SK-N-SH treated with all-trans-retinoic acid at 6 μM for 48 hours (cell line): ENCODE results near the gene ZC3H10.

Experiments used
- ATAC-seq: fragments of 200-7000 bp; cut with Tn5 transposase; 3 replicates; pipeline ENCODE4 v1.9.1; 2020; ENCODE audit warnings: mild to moderate bottlenecking, moderate library complexity
- ARNTL ChIP-seq: fragments of 450-650 bp; formaldehyde crosslinking; IDR thresholded peaks from 2 replicates; pipeline ENCODE4 v1.5.0; 2020; ENCODE audit warnings: low read depth, mild to moderate bottlenecking, moderate library complexity, borderline replicate concordance
- GLIS3 ChIP-seq: fragments of 250-450 bp; sonication (Bioruptor Pico); IDR thresholded peaks from 2 replicates; pipeline ENCODE4 v1.5.0; 2020; ENCODE audit warnings: mild to moderate bottlenecking, moderate library complexity
- ISL1 ChIP-seq: fragments of 250-450 bp; sonication (Bioruptor Pico); IDR thresholded peaks from 2 replicates; pipeline ENCODE4 v2.1.2; 2022; ENCODE audit warnings: mild to moderate bottlenecking, moderate library complexity
- OSR1 ChIP-seq: fragments of 250-450 bp; sonication (Bioruptor Pico); IDR thresholded peaks from 2 replicates; pipeline ENCODE4 v1.8.0; 2022; ENCODE audit warnings: moderate library complexity, mild to moderate bottlenecking, inconsistent platforms
- PATZ1 ChIP-seq: fragments of 250-450 bp; sonication (Bioruptor Pico); IDR thresholded peaks from 2 replicates; pipeline ENCODE4 v1.8.0; 2020; ENCODE audit warnings: mild to moderate bottlenecking, moderate library complexity, borderline replicate concordance
- POU6F1 ChIP-seq: fragments of 250-450 bp; sonication (Bioruptor Pico); IDR thresholded peaks from 2 replicates; pipeline ENCODE4 v1.8.0; 2021; ENCODE audit warnings: low read depth, mild to moderate bottlenecking, moderate library complexity, borderline replicate concordance
- PPARA ChIP-seq: fragments of 250-450 bp; sonication (Bioruptor Pico); IDR thresholded peaks from 2 replicates; pipeline ENCODE4 v1.5.0; 2020; ENCODE audit warnings: mild to moderate bottlenecking, borderline replicate concordance
- RARB ChIP-seq: fragments of 250-450 bp; sonication (Bioruptor Pico); IDR thresholded peaks from 2 replicates; pipeline ENCODE4 v1.8.0; 2021; ENCODE audit warnings: mild to moderate bottlenecking, moderate library complexity
- SNAI2 ChIP-seq: fragments of 250-450 bp; sonication (Bioruptor Pico); IDR thresholded peaks from 2 replicates; pipeline ENCODE4 v1.5.0; 2020; ENCODE audit warnings: mild to moderate bottlenecking, moderate library complexity
- TCF4 ChIP-seq: fragments of 250-450 bp; sonication (Bioruptor Pico); IDR thresholded peaks from 2 replicates; pipeline ENCODE4 v1.8.0; 2021; ENCODE audit warnings: mild to moderate bottlenecking, moderate library complexity, borderline replicate concordance
- TOX ChIP-seq: fragments of 250-450 bp; sonication (Bioruptor Pico); IDR thresholded peaks from 2 replicates; pipeline ENCODE4 v1.8.0; 2021; ENCODE audit warnings: mild to moderate bottlenecking, moderate library complexity, borderline replicate concordance
- ZFP3 ChIP-seq: fragments of 250-450 bp; sonication (Bioruptor Pico); IDR thresholded peaks from 2 replicates; pipeline ENCODE4 v1.5.0; 2020; ENCODE audit warnings: mild to moderate bottlenecking, moderate library complexity
- ZFP30 ChIP-seq: fragments of 450-650 bp; formaldehyde crosslinking; IDR thresholded peaks from 2 replicates; pipeline ENCODE4 v1.5.0; 2022; ENCODE audit warnings: mild to moderate bottlenecking, moderate library complexity
- ZNF565 ChIP-seq: fragments of 450-650 bp; formaldehyde crosslinking; conservative IDR thresholded peaks from 2 replicates; pipeline ENCODE4 v1.5.0; 2020; ENCODE audit warnings: low read depth, mild to moderate bottlenecking, moderate library complexity
- ZNF70 ChIP-seq: fragments of 450-650 bp; formaldehyde crosslinking; IDR thresholded peaks from 2 replicates; pipeline ENCODE4 v1.5.0; 2020; ENCODE audit warnings: mild to moderate bottlenecking, moderate library complexity
- TF ChIP-seq, protein P1 (sequence below): fragments of 250-450 bp; sonication (Bioruptor Pico); IDR thresholded peaks from 2 replicates; pipeline ENCODE4 v1.5.1; 2020; ENCODE audit warnings: low read depth, mild to moderate bottlenecking, moderate library complexity
- TF ChIP-seq, protein P2 (sequence below): fragments of 250-450 bp; sonication (Bioruptor Pico); IDR thresholded peaks from 2 replicates; pipeline ENCODE4 v1.5.1; 2021; ENCODE audit warnings: mild to moderate bottlenecking, moderate library complexity
- TF ChIP-seq, protein P3 (sequence below): fragments of 250-450 bp; sonication (Bioruptor Pico); IDR thresholded peaks from 2 replicates; pipeline ENCODE4 v1.5.0; 2020; ENCODE audit warnings: mild to moderate bottlenecking, moderate library complexity

ZC3H10 gene

DNA sequence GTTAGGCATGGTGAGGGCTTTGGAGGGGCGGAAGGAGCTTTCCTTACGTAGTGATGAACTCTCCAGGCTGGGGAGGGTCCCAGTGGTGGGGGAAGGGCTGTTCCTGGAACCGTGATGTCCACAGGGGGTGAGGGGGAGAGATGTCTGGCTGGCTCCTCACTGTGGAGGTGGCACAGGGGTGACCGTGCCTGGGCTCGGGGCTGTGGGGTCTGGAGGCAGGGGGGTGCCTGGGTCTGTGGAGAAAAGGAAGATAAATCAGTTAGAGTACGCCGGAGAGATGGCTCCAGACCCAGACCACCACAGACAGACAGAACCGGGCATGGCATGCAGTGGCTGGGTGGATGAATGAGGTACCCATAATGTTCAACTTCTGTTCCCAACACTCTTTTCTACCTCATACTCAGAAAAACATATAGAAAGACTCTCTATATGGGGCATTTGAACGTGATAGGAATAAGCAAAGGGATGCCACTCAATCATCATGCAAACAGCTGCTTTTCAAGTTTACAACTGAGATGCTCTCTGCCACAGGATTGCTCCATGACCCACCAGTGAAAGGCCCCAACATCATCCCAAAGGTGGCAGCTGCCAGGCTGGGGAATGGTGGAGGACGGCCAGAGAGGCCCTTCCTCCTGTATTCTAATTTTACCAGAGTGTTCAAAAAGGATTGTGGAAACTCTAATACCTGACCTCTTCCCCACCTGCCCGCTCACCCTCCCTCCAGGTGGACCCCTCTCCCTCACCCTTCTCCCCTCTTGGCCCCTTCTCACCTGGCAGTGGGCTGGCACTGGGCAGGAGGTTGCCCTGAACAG, 45.7 kb downstream of the ZC3H10 start:
- peak; percentile 2; the same call in 2 of the 3 replicates for ATAC-seq
- TF ChIP-seq GLIS3 (CRISPR knock-in tag) (no peak), ZFP3 (no peak), ZFP30 (CRISPR knock-in tag) (no peak), TOX (CRISPR knock-in tag) (peak; percentile 38; the same call in 1 of the 2 replicates)
- TF ChIP-seq, all 23 proteins: peak for 1

- TF ChIP-seq RARB (CRISPR knock-in tag) = no peak
- no peak for TF ChIP-seq POU6F1
- TF ChIP-seq ZNF70 = no peak
- TF ChIP-seq, protein P1, sequence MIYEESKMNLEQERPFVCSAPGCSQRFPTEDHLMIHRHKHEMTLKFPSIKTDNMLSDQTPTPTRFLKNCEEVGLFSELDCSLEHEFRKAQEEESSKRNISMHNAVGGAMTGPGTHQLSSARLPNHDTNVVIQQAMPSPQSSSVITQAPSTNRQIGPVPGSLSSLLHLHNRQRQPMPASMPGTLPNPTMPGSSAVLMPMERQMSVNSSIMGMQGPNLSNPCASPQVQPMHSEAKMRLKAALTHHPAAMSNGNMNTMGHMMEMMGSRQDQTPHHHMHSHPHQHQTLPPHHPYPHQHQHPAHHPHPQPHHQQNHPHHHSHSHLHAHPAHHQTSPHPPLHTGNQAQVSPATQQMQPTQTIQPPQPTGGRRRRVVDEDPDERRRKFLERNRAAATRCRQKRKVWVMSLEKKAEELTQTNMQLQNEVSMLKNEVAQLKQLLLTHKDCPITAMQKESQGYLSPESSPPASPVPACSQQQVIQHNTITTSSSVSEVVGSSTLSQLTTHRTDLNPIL (CRISPR knock-in tag) = no peak
- TF ChIP-seq OSR1 (CRISPR knock-in tag) = no peak
- no peak for TF ChIP-seq GLIS3 (CRISPR knock-in tag)
- TF ChIP-seq, all 23 proteins: peak for 0
- peak; percentile 3; the same call in 2 of the 3 replicates for ATAC-seq
These were observed 46.3 kb downstream of the ZC3H10 start for GRCh38 chr12:56164345-56164729.

DNA sequence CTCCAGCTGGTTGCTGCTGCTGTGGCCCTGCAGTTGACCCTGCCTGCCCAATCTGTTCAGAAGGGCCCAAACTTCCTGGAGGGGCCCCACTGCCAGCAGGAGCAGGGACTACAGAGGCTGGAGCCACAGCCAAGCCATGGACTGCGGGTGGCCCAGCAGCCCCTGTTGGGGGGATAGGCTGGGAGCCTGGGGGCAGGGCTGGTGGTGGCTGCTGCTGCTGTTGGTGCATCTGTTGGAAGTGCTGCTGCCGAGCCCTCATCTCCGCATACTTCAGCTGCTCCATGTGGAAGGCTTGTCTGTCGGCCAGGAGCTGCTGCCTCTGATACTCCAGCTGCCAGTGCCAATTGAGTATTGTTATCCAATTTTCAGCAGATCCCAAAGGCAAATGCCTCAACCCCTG, 47.3 kb downstream of the ZC3H10 start:
- peak; percentile 2 for ATAC-seq
- TF ChIP-seq ARNTL (CRISPR knock-in tag) = no peak
- no peak for TF ChIP-seq GLIS3 (CRISPR knock-in tag)
- no peak for TF ChIP-seq TOX (CRISPR knock-in tag)
- TF ChIP-seq, protein P2, sequence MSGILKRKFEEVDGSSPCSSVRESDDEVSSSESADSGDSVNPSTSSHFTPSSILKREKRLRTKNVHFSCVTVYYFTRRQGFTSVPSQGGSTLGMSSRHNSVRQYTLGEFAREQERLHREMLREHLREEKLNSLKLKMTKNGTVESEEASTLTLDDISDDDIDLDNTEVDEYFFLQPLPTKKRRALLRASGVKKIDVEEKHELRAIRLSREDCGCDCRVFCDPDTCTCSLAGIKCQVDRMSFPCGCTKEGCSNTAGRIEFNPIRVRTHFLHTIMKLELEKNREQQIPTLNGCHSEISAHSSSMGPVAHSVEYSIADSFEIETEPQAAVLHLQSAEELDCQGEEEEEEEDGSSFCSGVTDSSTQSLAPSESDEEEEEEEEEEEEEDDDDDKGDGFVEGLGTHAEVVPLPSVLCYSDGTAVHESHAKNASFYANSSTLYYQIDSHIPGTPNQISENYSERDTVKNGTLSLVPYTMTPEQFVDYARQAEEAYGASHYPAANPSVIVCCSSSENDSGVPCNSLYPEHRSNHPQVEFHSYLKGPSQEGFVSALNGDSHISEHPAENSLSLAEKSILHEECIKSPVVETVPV (CRISPR knock-in tag) = no peak
- no peak for TF ChIP-seq TCF4 (CRISPR knock-in tag)
- TF ChIP-seq POU6F1 = no peak
- TF ChIP-seq, protein P3, sequence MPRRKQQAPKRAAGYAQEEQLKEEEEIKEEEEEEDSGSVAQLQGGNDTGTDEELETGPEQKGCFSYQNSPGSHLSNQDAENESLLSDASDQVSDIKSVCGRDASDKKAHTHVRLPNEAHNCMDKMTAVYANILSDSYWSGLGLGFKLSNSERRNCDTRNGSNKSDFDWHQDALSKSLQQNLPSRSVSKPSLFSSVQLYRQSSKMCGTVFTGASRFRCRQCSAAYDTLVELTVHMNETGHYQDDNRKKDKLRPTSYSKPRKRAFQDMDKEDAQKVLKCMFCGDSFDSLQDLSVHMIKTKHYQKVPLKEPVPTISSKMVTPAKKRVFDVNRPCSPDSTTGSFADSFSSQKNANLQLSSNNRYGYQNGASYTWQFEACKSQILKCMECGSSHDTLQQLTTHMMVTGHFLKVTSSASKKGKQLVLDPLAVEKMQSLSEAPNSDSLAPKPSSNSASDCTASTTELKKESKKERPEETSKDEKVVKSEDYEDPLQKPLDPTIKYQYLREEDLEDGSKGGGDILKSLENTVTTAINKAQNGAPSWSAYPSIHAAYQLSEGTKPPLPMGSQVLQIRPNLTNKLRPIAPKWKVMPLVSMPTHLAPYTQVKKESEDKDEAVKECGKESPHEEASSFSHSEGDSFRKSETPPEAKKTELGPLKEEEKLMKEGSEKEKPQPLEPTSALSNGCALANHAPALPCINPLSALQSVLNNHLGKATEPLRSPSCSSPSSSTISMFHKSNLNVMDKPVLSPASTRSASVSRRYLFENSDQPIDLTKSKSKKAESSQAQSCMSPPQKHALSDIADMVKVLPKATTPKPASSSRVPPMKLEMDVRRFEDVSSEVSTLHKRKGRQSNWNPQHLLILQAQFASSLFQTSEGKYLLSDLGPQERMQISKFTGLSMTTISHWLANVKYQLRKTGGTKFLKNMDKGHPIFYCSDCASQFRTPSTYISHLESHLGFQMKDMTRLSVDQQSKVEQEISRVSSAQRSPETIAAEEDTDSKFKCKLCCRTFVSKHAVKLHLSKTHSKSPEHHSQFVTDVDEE (CRISPR knock-in tag) = no peak
- no peak for TF ChIP-seq OSR1 (CRISPR knock-in tag)
- TF ChIP-seq RARB (CRISPR knock-in tag) = no peak

GRCh38 chr12:56169229-56169759, 51.2 kb downstream of the ZC3H10 start:
- no peak for ATAC-seq
- TF ChIP-seq TOX (CRISPR knock-in tag) (no peak), PPARA (CRISPR knock-in tag) (no peak), PATZ1 (CRISPR knock-in tag) (no peak), ZFP3 (no peak), ISL1 (no peak), ZFP30 (CRISPR knock-in tag) (no peak), GLIS3 (CRISPR knock-in tag) (no peak), ZNF565 (no peak), SNAI2 (CRISPR knock-in tag) (no peak)
